ENCODE measurements around the gene ZNF398. TPM values are rescaled to one million over a fixed set of nuclear protein-coding genes. Genes with fewer than 3 reads are reported as not detected.

The ZNF398 gene
- total and polyA plus RNA-seq, 10 of the 15 experiments (the other 5 are each of a cell fraction or from before 2014, with no cell fraction given) = 2.3 to 15.3 (median 10.0) TPM

DNA sequence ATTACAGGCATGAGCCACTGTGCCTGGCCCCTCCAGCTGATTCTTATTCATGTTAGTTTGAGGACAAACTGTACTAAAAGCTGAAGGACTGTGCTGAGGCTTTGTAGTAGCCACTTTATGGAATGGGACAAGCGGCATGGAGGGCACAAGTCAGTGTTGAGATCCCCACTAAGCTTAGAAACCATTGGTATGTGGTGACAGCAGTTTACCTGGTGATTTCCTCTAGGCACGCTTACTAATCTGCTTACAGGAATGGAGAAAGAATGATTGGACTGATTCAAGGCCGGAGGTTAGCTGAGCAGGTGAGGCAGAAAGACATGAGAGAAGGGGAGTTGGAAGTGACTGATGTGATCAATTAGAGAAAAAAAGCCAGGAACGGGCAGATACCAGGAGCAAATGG lies 3.7 kb downstream of the ZNF398 start:
- ChIA-PET POLR2A (interaction anchor here (0.9 kb wide), 1 partner anchor 13 kb away, joined by 4 read pairs; no protein-coding TSS in a partner anchor), CTCF (interaction anchor here (1.1 to 1.4 kb wide), 3 partner anchors 23 to 134 kb away, joined by 3 to 5 read pairs (median 3); no protein-coding TSS in a partner anchor), RAD21 (ENCODE audit: unreplicated experiment) (no interaction called here), SMC1A (ENCODE audit: uncharacterized antibody, unreplicated experiment) (interaction anchor here (1.1 kb wide), 1 partner anchor 16 kb away, joined by 4 read pairs; no protein-coding TSS in a partner anchor)
- intact Hi-C loops (cut with micrococcal nuclease; ENCODE audit: unreplicated experiment) (no loop called here), in situ Hi-C loops (cut with MboI) (no loop called here)
- Histone ChIP-seq H3K27me3 (replicated peaks in 1 of 2; ENCODE audit: control insufficient read depth in 2 of 2, insufficient read depth in 2 of 2, low read length in 1 of 2) (no peaks in the 10 kb centered on the region), H3K4me3 (no peak overlapping the region), H3K4me2 (ENCODE audit: control insufficient read depth, insufficient read depth) (no peak overlapping the region), H2AFZ (ENCODE audit: control insufficient read depth, low read depth, low read length) (no peak overlapping the region), H3K79me2 (ENCODE audit: control insufficient read depth, insufficient read depth, low read length) (peaks cover 45% of the 10 kb centered on the region), H4K20me1 (ENCODE audit: control insufficient read depth, insufficient read depth) (no peaks in the 10 kb centered on the region), H3K27ac (ENCODE audit: control insufficient read depth, insufficient read depth) (no peak overlapping the region), H3K36me3 (ENCODE audit: control insufficient read depth in 2 of 2, insufficient read depth in 2 of 2, low read length in 1 of 2) (no peaks in the 10 kb centered on the region; a peak in 2 of 4 replicates), H3K4me1 (ENCODE audit: control insufficient read depth, insufficient read depth, low read length) (no peaks in the 10 kb centered on the region), H3K9ac (ENCODE audit: control insufficient read depth, insufficient read depth, low read length) (no peak overlapping the region), H3K9me3 (replicated peaks; ENCODE audit: control insufficient read depth, insufficient read depth, low read length) (no peaks in the 10 kb centered on the region)
- 50% methylated on average over 4 of the region's 4 CpGs for WGBS (ENCODE audit: insufficient coverage, insufficient replicate concordance, low lambda C conversion rate, missing lambda C conversion rate)
- TF ChIP-seq MTA2 (IDR thresholded peaks at IDR 0.05; ENCODE audit: low read depth) (no peak), CHD1 (IDR thresholded peaks at IDR 0.05; ENCODE audit: low read depth, low read length) (no peak), ZBED1 (IDR thresholded peaks at IDR 0.05; ENCODE audit: borderline replicate concordance) (no peak), ESRRA (IDR thresholded peaks at IDR 0.05; ENCODE audit: low read length) (no peak), TBL1XR1 (IDR thresholded peaks at IDR 0.05; ENCODE audit: low read depth, low read length) (no peak), SMARCA5 (IDR thresholded peaks at IDR 0.05) (no peak), POLR2AphosphoS5 (IDR thresholded peaks at IDR 0.05; ENCODE audit: low read length) (no peak), SP1 (IDR thresholded peaks at IDR 0.05; ENCODE audit: low read depth, low read length) (no peak), POLR2AphosphoS2 (IDR thresholded peaks at IDR 0.05; ENCODE audit: low read depth, low read length) (no peak)
- TF ChIP-seq, protein P1, sequence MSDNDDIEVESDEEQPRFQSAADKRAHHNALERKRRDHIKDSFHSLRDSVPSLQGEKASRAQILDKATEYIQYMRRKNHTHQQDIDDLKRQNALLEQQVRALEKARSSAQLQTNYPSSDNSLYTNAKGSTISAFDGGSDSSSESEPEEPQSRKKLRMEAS (IDR thresholded peaks at IDR 0.05; ENCODE audit: low read depth, low read length) = no peak
- TF ChIP-seq, protein P2, sequence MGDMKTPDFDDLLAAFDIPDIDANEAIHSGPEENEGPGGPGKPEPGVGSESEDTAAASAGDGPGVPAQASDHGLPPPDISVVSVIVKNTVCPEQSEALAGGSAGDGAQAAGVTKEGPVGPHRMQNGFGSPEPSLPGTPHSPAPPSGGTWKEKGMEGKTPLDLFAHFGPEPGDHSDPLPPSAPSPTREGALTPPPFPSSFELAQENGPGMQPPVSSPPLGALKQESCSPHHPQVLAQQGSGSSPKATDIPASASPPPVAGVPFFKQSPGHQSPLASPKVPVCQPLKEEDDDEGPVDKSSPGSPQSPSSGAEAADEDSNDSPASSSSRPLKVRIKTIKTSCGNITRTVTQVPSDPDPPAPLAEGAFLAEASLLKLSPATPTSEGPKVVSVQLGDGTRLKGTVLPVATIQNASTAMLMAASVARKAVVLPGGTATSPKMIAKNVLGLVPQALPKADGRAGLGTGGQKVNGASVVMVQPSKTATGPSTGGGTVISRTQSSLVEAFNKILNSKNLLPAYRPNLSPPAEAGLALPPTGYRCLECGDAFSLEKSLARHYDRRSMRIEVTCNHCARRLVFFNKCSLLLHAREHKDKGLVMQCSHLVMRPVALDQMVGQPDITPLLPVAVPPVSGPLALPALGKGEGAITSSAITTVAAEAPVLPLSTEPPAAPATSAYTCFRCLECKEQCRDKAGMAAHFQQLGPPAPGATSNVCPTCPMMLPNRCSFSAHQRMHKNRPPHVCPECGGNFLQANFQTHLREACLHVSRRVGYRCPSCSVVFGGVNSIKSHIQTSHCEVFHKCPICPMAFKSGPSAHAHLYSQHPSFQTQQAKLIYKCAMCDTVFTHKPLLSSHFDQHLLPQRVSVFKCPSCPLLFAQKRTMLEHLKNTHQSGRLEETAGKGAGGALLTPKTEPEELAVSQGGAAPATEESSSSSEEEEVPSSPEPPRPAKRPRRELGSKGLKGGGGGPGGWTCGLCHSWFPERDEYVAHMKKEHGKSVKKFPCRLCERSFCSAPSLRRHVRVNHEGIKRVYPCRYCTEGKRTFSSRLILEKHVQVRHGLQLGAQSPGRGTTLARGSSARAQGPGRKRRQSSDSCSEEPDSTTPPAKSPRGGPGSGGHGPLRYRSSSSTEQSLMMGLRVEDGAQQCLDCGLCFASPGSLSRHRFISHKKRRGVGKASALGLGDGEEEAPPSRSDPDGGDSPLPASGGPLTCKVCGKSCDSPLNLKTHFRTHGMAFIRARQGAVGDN (IDR thresholded peaks at IDR 0.05) = no peak
- DNase-seq (ENCODE audit: low read depth, low spot score) = no peak
- TSS peak; percentile 42 for BruUV-seq (replicated peaks)
- no peak for ATAC-seq
- FAIRE-seq = no peak
